BLaER1 treated with 17β-estradiol and CSF1 and Interleukin-3, amounts not matched to agents 10 nM and 100 nM (cell line): ENCODE measurements around the gene RAB9A.

Experiments
- H3K27ac ChIP-seq, 11 experiments: shearing (Covaris generic); formaldehyde crosslinking; 2 replicates each; pipeline ENCODE4 v1.8.1; 2022
- H3K27me3 ChIP-seq, 11 experiments: shearing (Covaris generic); formaldehyde crosslinking; 2 replicates each; pipeline ENCODE4 v1.8.1; 2022
- H3K36me3 ChIP-seq, 11 experiments: shearing (Covaris generic); formaldehyde crosslinking; 2 replicates each; pipeline ENCODE4 v1.8.1; 2022
- H3K4me1 ChIP-seq, 10 experiments: shearing (Covaris generic); formaldehyde crosslinking; 2 replicates each; pipeline ENCODE4 v1.8.1; 2022
- H3K4me2 ChIP-seq, 11 experiments: shearing (Covaris generic); formaldehyde crosslinking; 2 replicates each; pipeline ENCODE4 v1.8.1; 2022
- H3K4me3 ChIP-seq, 10 experiments: shearing (Covaris generic); formaldehyde crosslinking; 2 replicates each; pipeline ENCODE4 v1.8.1; 2022
- H3K9ac ChIP-seq, 11 experiments: shearing (Covaris generic); formaldehyde crosslinking; 2 replicates each; pipeline ENCODE4 v1.8.1; 2022
- H3K9me3 ChIP-seq, 11 experiments: shearing (Covaris generic); formaldehyde crosslinking; replicated peaks in 1 of 11; 2 replicates each; pipeline ENCODE4 v1.8.1; 2022
- H4K20me1 ChIP-seq, 11 experiments: shearing (Covaris generic); formaldehyde crosslinking; 2 replicates each; pipeline ENCODE4 v1.8.1; 2022
- Cebpa-rat ChIP-seq, 11 experiments: shearing (Covaris generic); IDR thresholded peaks; 2 replicates each; pipeline ENCODE4 v1.8.1; 2022

RAB9A gene

GRCh38 chrX:13651150-13651549 lies 37.8 kb upstream of the RAB9A start:
- Histone ChIP-seq H3K4me3 (no peak overlapping the region), H3K27me3 (peaks cover 87 to 97% (median 94%) of the 10 kb centered on the region in 11 experiments), H4K20me1 (peaks cover 38 to 80% (median 52%) of the 10 kb centered on the region in 11 experiments; a peak in 20 of 22 replicates), H3K9ac (no peak overlapping the region), H3K36me3 (no peaks in the 10 kb centered on the region), H3K4me2 (no peak overlapping the region), H3K4me1 (peaks cover 16 to 28% (median 23%) of the 10 kb centered on the region in 10 experiments), H3K9me3 (peaks cover 0 to 21% (median 0%) of the 10 kb centered on the region in 11 experiments; a peak in 7 of 22 replicates), H3K27ac (no peak overlapping the region)
- TF ChIP-seq Cebpa-rat (IDR thresholded peaks at IDR 0.05), result no peak

- H3K27ac ChIP-seq, result peak overlapping the region in 10 of 11 experiments; percentile 9 to 85 (median 60); a peak in 19 of 22 replicates
Observed at GRCh38 chrX:13652287-13652793, 36.6 kb upstream of the RAB9A start.

GRCh38 chrX:13652850-13653693 lies 35.9 kb upstream of the RAB9A start, which contains the start of gene TCEANC:
Gene TCEANC, plus strand, starts transcription at chrX:13653141. Its CDS starts 9,368 bp downstream, at chrX:13662509.
- H3K27ac ChIP-seq, result peak within 1 kb of the TSS; percentile 59 to 85 (median 77); a peak in 21 of 22 replicates
- peaks cover 87 to 97% (median 94%) of the 10 kb centered on the region in 11 experiments for H3K27me3 ChIP-seq
- peaks cover 0 to 14% (median 0%) of the 10 kb centered on the region in 11 experiments; a peak in 7 of 22 replicates for H3K9me3 ChIP-seq
- TF ChIP-seq Cebpa-rat (IDR thresholded peaks at IDR 0.05), result no peak
- H3K36me3 ChIP-seq, result no peaks in the 10 kb centered on the region
- H3K4me2 ChIP-seq, result peak within 1 kb of the TSS; percentile 71 to 94 (median 87)
- peaks cover 16 to 28% (median 23%) of the 10 kb centered on the region in 10 experiments for H3K4me1 ChIP-seq
- peaks cover 34 to 82% (median 53%) of the 10 kb centered on the region in 11 experiments; a peak in 20 of 22 replicates for H4K20me1 ChIP-seq
- H3K4me3 ChIP-seq, result peak within 1 kb of the TSS; percentile 58 to 75 (median 68)
- peak within 1 kb of the TSS; percentile 68 to 82 (median 80) for H3K9ac ChIP-seq

More at GRCh38 chrX:13652287-13652793, 36.6 kb upstream of the RAB9A start:
- Histone ChIP-seq H3K9me3 (peaks cover 0 to 21% (median 0%) of the 10 kb centered on the region in 11 experiments; a peak in 7 of 22 replicates), H3K4me2 (peak overlapping the region; percentile 71 to 94 (median 87)), H3K27me3 (peaks cover 87 to 97% (median 94%) of the 10 kb centered on the region in 11 experiments), H3K4me3 (peak overlapping the region; percentile 58 to 75 (median 68)), H4K20me1 (peaks cover 37 to 87% (median 53%) of the 10 kb centered on the region in 11 experiments; a peak in 20 of 22 replicates), H3K9ac (peak overlapping the region in 10 of 11 experiments; percentile 21 to 82 (median 80); a peak in 21 of 22 replicates), H3K4me1 (peaks cover 16 to 28% (median 23%) of the 10 kb centered on the region in 10 experiments), H3K36me3 (no peaks in the 10 kb centered on the region)
- no peak for TF ChIP-seq Cebpa-rat (IDR thresholded peaks at IDR 0.05)

- H3K9ac ChIP-seq, result peak overlapping the region in 6 of 11 experiments; percentile 76 to 82 (median 80); a peak in 8 of 22 replicates
- peaks cover 32 to 78% (median 51%) of the 10 kb centered on the region in 11 experiments; a peak in 20 of 22 replicates for H4K20me1 ChIP-seq
- H3K4me2 ChIP-seq, result peak overlapping the region; percentile 71 to 94 (median 87); a peak in 20 of 22 replicates
- peak overlapping the region in 6 of 11 experiments; percentile 69 to 85 (median 78); a peak in 6 of 22 replicates for H3K27ac ChIP-seq
- peaks cover 80 to 94% (median 89%) of the 10 kb centered on the region in 11 experiments for H3K27me3 ChIP-seq
- peak overlapping the region; percentile 58 to 75 (median 68); a peak in 17 of 20 replicates for H3K4me3 ChIP-seq
- peaks cover 20 to 30% (median 25%) of the 10 kb centered on the region in 10 experiments for H3K4me1 ChIP-seq
- no peaks in the 10 kb centered on the region for H3K36me3 ChIP-seq
- no peak for TF ChIP-seq Cebpa-rat (IDR thresholded peaks at IDR 0.05)
- peaks cover 0 to 3% (median 0%) of the 10 kb centered on the region in 11 experiments; a peak in 3 of 22 replicates for H3K9me3 ChIP-seq
Observed at GRCh38 chrX:13654116-13654515, 34.8 kb upstream of the RAB9A start.

- peaks cover 25 to 64% (median 45%) of the 10 kb centered on the region in 11 experiments; a peak in 20 of 22 replicates for H4K20me1 ChIP-seq
- no peak overlapping the region for H3K4me3 ChIP-seq
- H3K4me1 ChIP-seq, result peaks cover 21 to 33% (median 26%) of the 10 kb centered on the region in 10 experiments
- no peaks in the 10 kb centered on the region for H3K9me3 ChIP-seq
- TF ChIP-seq Cebpa-rat (IDR thresholded peaks at IDR 0.05), result no peak
- peaks cover 0 to 4% (median 0%) of the 10 kb centered on the region in 11 experiments; a peak in 1 of 22 replicates for H3K36me3 ChIP-seq
- H3K27ac ChIP-seq, result 0 out of 22 replicates have a peak overlapping the region, but pooled peaks of 1 of the 11 experiments have one; percentile 0
- H3K27me3 ChIP-seq, result peaks cover 78 to 94% (median 88%) of the 10 kb centered on the region in 11 experiments
- H3K4me2 ChIP-seq, result peak overlapping the region in 1 of 11 experiments; percentile 8; a peak in 1 of 22 replicates
- H3K9ac ChIP-seq, result peak overlapping the region in 1 of 11 experiments; percentile 27; a peak in 1 of 22 replicates
Observed at GRCh38 chrX:13655674-13656073, 33.3 kb upstream of the RAB9A start.

GRCh38 chrX:13658602-13659001 lies 30.3 kb upstream of the RAB9A start:
- Histone ChIP-seq H3K9me3 (0 out of 22 replicates have a peak, but pooled peaks cover 0 to under 1% (median 0%) of the 10 kb centered on the region in 11 experiments), H4K20me1 (peaks cover 13 to 46% (median 25%) of the 10 kb centered on the region in 11 experiments; a peak in 19 of 22 replicates), H3K4me2 (peak overlapping the region in 5 of 11 experiments; percentile 7 to 34 (median 21); a peak in 2 of 22 replicates), H3K27me3 (peaks cover 85 to 98% (median 94%) of the 10 kb centered on the region in 11 experiments), H3K36me3 (peaks cover 0 to 11% (median 0%) of the 10 kb centered on the region in 11 experiments; a peak in 6 of 22 replicates), H3K9ac (peak overlapping the region in 4 of 11 experiments; percentile 32 to 53 (median 45); a peak in 6 of 22 replicates), H3K4me1 (peaks cover 11 to 42% (median 18%) of the 10 kb centered on the region in 10 experiments), H3K4me3 (no peak overlapping the region), H3K27ac (peak overlapping the region in 8 of 11 experiments; percentile 6 to 70 (median 55); a peak in 14 of 22 replicates)
- TF ChIP-seq Cebpa-rat (IDR thresholded peaks at IDR 0.05), result no peak

- peak overlapping the region in 7 of 11 experiments; percentile 7 to 44 (median 29); a peak in 8 of 22 replicates for H3K4me2 ChIP-seq
- peak overlapping the region in 8 of 11 experiments; percentile 6 to 70 (median 55); a peak in 14 of 22 replicates for H3K27ac ChIP-seq
- peaks cover 85 to 98% (median 94%) of the 10 kb centered on the region in 11 experiments for H3K27me3 ChIP-seq
- H3K4me1 ChIP-seq, result peaks cover 6 to 42% (median 15%) of the 10 kb centered on the region in 10 experiments
- H4K20me1 ChIP-seq, result peaks cover 10 to 42% (median 22%) of the 10 kb centered on the region in 11 experiments; a peak in 18 of 22 replicates
- TF ChIP-seq Cebpa-rat (IDR thresholded peaks at IDR 0.05), result peak in 2 of 11 experiments; percentile 34 to 49; a peak in 2 of 22 replicates
- H3K9ac ChIP-seq, result peak overlapping the region in 5 of 11 experiments; percentile 26 to 53 (median 40); a peak in 6 of 22 replicates
- H3K36me3 ChIP-seq, result peaks cover 0 to 16% (median 0%) of the 10 kb centered on the region in 11 experiments; a peak in 6 of 22 replicates
- no peak overlapping the region for H3K4me3 ChIP-seq
- 0 out of 22 replicates have a peak, but pooled peaks cover 0 to 4% (median 0%) of the 10 kb centered on the region in 11 experiments for H3K9me3 ChIP-seq
Observed at GRCh38 chrX:13659063-13659462, 29.9 kb upstream of the RAB9A start.
